T-helper 2 cell treated with Interferon-gamma antibody and Interleukin-4, amounts not matched to agents 100 ng/mL and 5 ng/mL, for 36 hours (primary cell): Measurements from ENCODE around the gene NEO1. TPM values are rescaled to one million over a fixed set of nuclear protein-coding genes. Genes with fewer than 3 reads are reported as not detected.

ENCODE experiments used
- intact Hi-C: fragments of 100-400 bp; cut with micrococcal nuclease; formaldehyde crosslinking; loops from one replicate; pipeline ENCODE4 v1.15.1; 2023
- total RNA-seq: library from RNA; stranded (reverse); gene quantifications from 2 replicates; pipeline ENCODE4 v1.2.3, GENCODE V29; 2022

NEO1 gene
- total RNA-seq, 1 donor from 2014 or later, result 4.5 TPM

DNA sequence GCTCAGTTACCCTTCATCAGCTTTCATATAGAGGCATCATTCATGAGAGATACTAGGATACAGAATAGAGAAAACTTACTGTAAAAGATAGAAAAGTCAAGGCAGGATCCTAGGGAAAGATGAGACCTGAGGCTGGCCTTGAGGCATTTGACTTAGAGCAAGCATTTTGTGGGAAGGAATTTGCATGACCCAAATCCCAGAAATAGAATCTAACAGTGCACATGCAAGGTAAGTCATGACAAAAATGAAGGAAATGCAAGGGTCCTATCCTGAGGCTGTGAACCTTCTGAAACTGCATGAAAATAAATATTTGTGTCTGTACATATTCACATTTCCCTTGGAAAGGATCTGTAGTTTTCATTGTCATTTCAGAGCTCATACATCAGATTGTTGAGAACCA lies 194.2 kb downstream of the NEO1 start:
- intact Hi-C loops, result loop anchor here (10.0 kb wide), 2 partner anchors 122 to 388 kb away; partner anchors contain the start of gene NPTN

DNA sequence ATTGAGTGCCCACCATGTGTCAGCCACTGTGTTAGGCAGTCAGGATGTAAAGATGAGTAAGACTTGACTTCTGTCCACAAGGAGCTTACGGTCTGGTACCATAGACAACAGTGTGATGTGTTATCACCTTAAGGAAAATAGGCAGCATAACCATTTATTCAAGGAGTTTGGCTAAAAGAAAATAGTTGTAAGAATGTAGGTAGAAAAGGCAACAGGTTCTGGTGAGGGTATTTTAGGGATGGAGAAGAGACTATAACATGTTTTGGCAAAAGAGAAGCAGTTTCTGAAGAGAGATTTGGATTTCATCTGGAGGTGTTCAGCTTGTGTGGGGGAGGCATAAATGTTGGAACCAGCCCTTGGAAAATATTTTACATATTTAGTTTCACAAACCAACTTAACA lies 194.6 kb downstream of the NEO1 start:
- intact Hi-C loops, result loop anchor here (10.0 kb wide), 2 partner anchors 122 to 388 kb away; partner anchors contain the start of gene NPTN

DNA sequence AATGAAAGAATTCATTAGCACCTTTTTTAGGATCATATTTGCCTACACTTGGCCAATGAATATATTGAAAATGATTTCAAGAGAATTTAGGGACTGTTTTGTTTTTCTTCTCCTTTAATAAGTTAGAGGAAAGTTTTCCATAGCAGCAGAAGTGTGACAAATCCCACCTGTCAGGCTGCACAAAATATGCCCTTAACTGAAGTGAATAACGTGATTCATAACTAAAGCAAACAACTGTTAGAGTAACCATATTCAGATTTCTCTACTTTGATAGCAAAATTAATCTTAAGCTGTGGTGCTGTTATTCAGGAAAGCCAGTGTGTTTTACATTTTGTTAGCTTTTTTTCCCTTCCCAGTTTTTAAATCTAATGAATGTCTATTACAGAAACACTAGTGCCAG lies 195.1 kb downstream of the NEO1 start:
- intact Hi-C loops, result loop anchor here (10.0 kb wide), 2 partner anchors 123 to 387 kb away; partner anchors contain the start of gene NPTN

DNA sequence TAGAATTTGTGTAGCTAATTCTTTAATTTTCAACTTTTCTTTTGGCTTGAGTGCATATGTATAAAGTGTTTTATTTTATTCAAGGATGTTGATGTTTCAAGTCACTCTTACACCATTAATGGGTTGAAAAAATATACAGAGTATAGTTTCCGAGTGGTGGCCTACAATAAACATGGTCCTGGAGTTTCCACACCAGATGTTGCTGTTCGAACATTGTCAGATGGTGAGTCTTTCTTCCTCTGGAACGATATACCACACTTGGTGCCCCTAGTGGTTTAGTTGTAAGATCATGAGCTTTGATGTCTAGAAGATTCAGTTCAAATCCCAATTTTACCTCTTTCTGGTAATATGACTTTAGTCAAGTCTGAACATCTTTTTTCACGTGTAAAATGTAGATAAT lies 197.2 kb downstream of the NEO1 start:
- intact Hi-C loops, result loop anchor here (10.0 kb wide), 2 partner anchors 125 to 385 kb away; partner anchors contain the start of gene NPTN

DNA sequence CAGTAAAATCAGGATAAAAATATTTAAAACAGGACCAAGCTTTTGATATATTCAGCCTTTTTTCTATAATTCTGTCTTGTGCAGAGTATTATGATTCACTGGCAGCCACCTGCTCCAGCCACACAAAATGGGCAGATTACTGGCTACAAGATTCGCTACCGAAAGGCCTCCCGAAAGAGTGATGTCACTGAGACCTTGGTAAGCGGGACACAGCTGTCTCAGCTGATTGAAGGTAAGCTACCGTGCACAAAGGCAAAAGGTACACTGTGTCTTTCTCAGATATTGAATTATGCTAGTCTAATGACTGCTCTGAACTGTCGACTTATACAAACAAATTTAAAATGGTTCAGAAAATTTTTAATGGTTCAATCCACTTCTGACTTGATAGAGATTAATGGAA lies 202.3 kb downstream of the NEO1 start:
- intact Hi-C loops, result no loop called here

DNA sequence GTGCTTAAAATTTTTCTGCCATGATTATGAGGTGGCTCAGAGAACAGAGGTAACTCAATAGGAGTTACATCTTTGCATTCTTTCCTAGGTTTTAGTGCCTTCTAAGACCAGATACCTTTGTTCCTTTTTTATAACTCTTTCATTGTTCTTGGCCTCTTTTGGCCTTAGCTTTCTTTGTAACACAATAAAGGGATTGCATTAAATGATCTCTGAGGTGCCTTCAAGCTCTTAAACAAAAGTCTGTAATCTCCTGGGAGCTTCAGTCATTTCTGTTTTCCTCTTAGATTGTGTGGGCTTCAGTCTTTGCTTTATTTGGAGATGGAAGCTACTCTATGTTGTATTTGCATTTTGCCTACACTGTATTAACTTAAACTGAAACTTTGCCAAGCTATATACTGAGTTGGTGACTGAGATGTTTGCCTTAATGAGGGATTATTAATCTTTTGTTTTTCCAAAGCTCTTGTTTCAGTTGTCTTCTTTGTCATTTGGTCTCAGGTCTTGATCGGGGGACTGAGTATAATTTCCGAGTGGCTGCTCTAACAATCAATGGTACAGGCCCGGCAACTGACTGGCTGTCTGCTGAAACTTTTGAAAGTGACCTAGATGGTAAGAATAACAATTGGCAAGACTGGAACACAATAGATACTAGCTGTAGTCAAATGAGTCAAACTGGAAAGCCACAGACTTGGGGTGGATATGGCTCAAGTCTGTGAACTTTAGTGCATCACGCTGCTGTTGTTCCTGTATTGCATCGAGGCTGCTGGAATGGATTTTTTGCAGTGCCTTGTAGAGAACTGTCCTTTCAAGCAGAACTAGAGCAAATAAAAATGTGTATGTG lies 206.2 kb downstream of the NEO1 start:
- intact Hi-C loops, result no loop called here

DNA sequence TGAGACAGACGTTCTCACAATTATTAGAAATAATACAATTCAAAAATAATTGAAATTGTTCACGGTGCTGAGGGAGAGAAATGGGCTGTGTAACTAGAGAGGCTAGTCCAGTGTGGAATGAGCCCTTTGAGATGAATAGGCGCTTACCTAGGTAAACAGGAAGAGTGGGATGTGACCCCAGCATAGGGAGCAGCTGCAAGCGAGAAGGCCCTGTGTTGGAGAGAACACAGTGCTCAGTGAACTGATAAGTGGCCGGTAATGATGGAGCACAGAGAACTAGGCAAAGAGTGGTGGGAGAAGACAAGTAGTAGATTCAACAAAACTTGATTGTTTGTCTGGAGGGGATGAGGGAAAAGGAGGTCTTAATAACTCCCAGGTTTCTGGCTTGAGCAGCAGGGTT lies 212.6 kb downstream of the NEO1 start:
- intact Hi-C loops, result loop anchor here (2.0 kb wide), 1 partner anchor 24 kb away; no protein-coding TSS in a partner anchor

DNA sequence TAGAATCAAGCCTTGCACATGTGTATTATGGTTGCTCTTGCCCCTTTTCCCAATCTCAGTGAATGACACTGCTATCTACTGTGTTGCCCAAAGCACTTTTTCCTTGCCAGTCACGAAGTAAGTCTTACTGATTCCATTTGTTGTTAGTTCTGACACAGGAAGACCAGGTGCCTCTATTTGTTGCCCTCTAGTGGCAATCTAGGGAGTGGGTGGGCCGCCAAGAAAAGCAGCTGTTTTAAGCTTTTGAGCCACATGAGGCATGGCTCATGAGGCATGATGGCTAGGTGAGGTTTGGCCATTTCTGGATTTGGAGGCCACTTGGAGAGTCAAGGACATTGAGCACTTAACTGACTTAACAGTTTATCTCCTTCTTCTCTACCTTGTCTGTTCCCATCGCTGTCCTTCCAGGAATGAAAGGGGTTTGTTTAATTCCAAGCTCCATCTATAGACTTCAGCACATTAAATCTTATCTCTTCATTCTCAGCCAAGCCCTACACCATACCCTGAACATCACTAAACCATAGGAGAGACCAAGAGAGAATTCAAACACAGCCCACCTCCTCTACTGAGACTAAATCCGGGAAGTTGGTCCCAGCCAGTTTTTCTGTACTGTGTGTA lies 213.4 kb downstream of the NEO1 start:
- intact Hi-C loops, result loop anchor here (2.0 kb wide), 1 partner anchor 25 kb away; no protein-coding TSS in a partner anchor

DNA sequence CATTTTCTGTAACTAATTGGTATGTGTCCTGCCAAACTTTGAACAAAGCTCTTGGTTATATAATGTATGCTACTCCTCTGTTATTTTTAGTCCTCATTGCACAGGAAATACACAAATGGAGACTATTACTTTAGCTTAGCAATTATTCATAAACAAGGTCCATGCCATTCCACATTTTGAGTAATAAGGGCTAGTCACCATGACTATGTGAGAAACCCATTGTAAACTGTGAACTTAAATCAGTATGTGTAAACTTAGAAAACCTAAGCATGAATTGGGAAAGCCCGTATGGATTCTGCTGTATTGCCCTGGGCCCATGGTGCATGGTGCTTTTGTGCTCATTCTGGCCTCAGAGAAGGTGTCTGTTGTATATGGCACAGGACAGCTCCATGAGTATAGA lies 216.2 kb downstream of the NEO1 start:
- intact Hi-C loops, result no loop called here

DNA sequence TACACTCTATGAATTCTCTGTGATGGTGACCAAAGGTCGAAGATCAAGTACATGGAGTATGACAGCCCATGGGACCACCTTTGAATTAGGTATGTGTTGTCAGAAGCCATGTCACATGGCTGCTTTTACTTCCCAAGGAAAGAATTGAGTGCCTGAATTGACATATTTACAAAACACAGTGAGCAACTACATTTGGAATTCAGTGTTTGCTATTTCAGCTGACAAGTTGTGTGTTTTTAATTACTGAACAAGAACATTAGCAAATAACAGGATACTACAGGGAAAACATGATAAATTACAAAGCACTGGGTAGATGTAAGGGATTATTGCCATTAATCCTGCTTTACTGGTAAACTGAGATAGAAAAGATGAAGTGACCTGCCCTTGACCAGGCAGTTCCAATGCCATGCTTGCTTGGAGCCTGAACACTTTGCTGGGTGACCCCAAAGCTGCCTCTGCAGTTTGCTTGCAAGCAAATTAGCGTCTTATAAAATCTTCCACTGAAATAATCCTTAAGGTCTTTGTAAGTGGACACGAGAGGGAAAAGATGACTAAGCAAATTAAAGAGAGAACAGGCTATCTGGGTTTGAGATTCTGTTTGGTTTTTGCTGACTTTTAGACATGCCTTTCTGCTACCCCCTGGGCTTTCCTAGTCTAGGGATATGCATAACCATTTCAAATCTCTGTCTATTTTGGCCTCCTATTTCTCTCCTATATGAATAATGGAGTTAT lies 218.3 kb downstream of the NEO1 start:
- intact Hi-C loops, result no loop called here

DNA sequence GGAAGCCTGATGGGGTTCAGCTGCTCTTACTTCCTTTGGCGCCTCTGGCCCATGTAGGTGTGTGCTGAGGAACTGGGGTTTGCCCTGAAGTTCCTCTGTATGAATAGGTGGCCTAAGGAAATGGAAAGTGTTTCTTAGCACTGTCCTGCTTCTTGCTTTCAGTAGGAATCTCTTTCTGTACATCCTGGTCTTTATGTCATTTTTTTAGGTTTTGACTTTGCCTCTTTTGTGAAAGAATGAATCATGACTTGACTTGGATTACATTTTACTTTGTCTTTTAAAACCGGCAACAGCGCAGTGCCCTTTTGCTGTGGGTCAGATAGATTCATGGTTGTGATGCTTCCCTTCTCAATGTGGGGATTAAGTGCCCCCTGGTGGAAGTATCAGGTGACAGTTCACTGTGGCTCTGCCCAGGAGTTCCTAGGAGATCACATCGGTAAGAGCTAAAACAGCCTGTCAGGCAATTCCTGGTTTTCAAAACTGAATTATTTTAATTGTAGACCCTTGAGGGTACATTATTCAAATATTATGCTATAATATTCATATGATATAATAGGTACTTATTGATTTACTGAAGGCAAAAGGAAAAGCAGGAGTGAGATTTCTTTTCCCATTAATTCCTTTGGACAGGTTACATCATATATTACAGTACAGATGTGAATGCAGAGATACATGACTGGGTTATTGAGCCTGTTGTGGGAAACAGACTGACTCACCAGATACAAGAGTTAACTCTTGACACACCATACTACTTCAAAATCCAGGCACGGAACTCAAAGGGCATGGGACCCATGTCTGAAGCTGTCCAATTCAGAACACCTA lies 221.1 kb downstream of the NEO1 start:
- intact Hi-C loops, result loop anchor here (1.0 kb wide), 2 partner anchors 32 to 551 kb away; no protein-coding TSS in a partner anchor

DNA sequence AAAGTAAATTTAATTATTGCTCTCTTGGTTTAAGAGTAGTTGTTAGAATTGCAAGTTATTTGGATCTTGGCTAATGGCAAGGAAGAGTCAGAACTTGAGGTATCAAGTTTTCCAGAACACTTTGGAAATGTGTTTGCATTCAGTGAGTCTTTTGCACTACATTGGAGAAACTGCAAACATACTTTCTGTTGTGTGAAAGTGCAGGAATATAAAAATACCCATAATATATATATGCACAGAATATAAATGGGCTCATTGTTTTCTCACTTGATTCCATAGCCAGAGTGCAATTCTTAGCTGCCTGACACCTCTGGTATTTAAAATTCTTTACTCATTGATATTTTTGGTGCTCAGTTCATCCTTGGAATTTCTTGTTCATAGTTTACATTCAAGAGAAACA lies 223.6 kb downstream of the NEO1 start:
- intact Hi-C loops, result no loop called here

DNA sequence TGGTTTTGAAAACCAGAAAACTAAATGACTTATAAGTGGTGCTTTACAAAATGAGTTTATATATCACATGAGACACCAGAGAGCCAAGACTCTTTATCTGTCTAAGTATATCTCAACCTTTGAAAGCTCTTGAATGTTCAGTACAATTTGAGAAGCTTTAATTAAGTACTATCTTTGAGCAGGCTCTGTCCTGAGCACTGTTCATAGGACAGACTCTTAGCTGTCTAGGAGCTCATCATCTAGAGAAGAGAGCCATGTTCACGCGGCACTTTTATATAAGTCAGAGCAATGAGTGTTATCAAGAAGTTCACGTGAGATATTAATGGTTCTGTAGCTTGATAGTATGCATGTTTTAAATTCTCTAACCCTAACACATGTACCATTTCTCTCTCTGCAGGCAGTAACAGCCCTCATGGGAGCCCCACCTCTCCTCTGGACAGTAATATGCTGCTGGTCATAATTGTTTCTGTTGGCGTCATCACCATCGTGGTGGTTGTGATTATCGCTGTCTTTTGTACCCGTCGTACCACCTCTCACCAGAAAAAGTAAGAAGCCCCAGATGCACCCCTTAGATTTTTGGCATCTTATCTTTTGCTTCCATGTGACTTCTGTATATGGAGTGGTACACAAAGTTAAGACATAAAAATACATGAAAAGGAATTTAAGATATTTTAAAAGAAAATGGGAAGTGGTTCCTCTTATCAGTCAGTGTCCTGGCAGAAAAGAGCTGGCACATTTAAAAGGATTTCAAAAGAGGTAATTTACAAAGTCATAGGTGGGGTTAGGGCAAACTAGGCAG lies 230.5 kb downstream of the NEO1 start:
- intact Hi-C loops, result no loop called here

DNA sequence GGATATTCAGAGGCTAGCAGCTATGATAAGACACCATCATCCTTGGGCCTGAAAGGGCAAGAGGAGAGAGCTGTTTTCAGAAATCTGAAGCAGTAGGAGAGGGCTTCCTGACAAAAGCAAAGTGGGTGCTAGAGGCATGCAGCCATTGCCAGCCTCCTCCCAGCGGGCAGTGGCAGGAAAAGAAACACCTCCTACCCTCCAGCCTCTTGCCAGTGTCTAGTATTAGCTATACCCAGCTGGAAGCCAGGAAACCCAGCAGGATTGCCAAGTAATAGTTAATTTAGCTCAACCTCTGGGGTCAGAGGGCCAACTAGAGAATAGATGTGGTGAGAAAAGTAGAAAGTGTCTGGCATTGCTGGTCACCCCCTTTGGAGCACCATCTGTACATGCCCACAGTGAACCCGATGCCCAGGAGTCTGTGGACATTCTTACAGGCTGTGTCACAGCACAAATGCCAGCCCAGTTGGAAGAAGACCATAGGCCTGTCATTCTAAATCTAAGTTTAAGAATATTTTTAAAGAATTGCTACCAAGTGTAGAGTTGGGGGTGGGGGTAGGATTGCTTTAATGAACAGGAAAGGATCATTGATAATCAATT lies 231.2 kb downstream of the NEO1 start:
- intact Hi-C loops, result no loop called here

DNA sequence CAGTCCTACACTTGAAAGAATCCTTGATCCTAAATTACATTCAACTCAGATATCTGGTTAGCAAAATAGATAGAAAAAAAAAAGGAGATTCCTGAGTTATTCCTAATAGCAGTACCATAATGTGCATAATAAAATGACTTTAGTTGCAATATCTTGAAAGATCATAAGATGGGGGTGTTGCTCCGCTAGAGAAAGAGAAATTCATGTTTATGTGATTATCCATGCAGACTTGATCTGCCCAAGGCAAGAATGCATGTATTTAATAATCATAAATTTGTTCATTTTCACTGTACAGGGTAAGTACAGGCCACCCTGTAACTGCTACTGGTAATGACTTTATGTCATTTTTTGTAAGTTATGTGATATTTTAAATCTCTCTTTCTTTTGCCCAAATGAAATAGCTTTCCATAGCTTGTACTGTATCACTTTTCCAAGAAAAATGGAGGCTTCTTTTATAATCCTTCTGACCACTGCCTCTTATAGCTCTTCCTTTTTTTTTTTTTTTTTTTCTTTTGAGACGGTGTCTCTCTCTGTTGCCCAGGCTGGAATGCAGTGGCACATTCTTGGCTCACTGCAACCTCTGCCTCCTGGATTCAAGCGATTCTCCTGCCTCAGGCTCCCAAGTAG lies 231.9 kb downstream of the NEO1 start:
- intact Hi-C loops, result no loop called here

DNA sequence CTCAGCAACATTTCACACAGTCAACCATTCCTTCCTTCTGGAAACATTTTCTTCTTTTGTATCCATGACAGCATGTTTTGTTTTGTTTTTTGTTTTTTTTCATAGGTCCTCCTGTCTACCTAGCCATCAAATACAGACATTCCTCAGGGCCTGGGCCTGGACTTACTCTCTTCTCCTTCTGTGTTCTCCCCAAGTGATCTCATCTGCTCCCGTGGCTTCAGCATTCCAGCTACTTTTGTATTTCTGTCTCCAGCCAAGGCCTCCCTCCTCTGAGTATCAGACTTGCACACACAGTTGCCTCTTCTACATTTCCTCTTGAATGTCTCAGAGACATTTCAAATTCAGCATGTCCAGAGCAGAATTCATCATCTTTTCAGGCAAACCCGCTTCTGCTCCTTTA lies 234.0 kb downstream of the NEO1 start:
- intact Hi-C loops, result no loop called here

DNA sequence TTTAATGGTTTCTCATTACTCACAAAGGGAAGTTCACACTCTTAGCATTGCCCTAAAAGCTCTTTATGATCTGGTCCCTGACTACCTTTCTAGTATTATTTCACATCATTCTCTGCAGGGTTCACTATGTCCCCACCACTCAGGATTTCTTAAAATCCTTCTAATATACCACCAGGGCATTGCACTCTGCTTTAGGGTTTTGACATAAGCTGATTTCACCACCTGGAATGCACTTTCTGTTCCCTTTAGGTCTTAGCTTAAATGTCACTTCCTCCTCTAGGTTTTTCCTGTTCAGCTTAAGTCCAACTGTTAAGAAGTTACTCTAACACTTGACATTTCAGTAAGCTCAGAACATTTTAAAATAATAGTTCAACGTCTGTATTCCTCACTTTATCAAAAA lies 234.8 kb downstream of the NEO1 start:
- intact Hi-C loops, result no loop called here

DNA sequence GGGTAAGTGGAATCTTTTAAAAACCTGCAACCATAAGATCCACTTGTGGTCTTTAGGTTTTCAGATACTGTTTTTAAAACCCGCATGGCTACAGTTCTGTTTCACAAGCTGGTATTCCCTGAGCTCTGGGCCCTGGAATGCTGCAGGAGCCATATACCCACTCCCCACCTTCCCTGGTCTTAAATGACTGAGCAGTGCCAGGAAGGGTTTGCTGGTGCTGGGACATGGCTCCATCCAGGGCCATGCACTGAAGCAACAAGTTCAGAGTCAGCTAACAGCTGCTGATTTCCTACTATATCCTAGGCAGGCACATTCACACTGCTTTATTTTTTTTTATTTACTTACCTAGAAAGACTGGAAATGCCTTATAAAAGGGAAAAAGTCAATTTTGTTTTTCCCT lies 239.2 kb downstream of the NEO1 start:
- intact Hi-C loops, result no loop called here

DNA sequence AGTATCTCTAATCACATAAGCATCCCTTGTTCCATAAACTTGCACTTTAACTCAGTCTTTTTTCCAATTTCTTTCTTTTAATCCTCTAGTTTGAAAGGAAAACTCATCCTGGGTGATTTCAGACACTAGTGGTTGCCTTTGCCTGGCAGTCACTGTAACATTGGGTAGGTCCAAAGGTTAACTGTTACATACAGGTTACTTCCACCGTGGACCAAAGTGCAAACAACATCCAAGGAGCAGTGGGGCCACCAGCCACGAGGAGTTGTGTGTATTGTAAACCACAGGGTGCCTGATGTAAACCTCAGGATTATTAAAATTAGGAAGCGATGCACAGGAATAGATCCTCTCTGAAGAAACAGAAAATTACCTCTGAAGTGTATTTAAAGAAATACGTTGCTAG lies 241.5 kb downstream of the NEO1 start:
- intact Hi-C loops, result no loop called here
